ENCODE results near the gene LRRC8D.

The LRRC8D gene

GRCh38 chr1:89897347-89898133 is 76.7 kb downstream of the LRRC8D start:
- DNase-seq = no peak

- no peak for DNase-seq
Measured at GRCh38 chr1:89898150-89898549, 77.3 kb downstream of the LRRC8D start.

- DNase-seq = no peak
Measured at GRCh38 chr1:89898695-89899470, 78.1 kb downstream of the LRRC8D start.

GRCh38 chr1:89900323-89900722 is 79.5 kb downstream of the LRRC8D start:
- no peak for DNase-seq

DNA sequence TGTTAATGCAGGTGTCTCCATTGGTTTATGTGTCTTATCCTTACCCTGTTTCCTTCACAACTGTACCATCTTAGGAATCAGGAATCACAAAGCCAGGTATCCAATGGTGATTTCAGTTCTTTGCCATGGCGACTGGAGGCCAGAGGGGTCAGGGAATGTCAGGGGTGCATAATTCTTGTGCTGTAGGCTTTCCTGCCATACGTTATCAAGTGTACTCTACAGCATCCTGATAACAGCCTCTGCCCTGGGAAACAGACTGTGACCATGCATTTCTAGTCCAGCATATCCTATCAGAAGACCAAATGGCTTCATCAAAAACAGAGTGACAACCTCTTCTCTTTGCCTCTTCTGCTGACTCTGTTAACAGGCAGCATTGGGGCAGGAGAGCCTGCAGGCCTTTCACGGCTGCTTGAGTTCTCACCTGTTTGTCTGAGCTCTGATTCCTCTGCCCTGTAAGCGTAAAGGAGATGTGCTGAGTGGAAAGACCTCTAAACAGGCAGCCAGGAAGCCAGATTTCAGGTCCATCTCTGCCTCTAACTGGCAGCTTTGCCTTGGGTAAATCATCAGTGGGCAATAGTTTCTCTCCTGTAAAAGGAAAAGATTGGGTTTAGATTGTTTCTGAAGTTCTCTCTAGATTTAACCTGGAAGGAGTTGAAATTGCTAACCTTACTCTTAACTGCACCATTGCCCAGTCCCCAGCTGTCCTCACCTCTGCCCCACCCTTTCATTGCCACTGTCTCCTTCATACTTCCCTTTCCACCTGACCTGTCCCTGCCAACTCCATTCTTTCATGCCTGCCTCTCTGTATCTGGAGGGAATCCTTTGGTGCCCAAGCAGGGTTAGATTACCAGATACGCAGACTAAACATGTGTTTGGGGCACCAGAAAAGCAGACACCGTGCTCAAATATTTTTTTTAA is 80.2 kb downstream of the LRRC8D start:
- no peak for DNase-seq

GRCh38 chr1:89901957-89902669 is 81.3 kb downstream of the LRRC8D start:
- DNase-seq = no peak

DNA sequence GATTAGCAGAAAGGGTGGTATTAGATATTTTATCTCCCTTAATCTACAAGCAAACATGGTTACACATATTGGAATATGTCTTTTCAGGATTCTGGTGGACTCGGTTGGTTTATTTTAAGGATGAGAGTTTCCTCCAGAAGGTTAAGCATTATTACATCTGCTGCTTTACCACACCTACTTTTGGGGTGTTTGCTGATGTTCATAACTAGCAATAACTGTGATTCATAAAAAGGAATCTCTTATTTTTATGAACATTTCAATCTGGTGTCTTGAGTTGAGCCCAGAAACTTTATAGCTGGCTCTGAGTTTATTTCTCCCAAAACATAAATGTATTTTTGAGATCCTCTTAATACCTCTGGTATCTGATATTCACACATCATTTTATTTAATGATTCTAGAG is 82.7 kb downstream of the LRRC8D start:
- no peak for DNase-seq

DNA sequence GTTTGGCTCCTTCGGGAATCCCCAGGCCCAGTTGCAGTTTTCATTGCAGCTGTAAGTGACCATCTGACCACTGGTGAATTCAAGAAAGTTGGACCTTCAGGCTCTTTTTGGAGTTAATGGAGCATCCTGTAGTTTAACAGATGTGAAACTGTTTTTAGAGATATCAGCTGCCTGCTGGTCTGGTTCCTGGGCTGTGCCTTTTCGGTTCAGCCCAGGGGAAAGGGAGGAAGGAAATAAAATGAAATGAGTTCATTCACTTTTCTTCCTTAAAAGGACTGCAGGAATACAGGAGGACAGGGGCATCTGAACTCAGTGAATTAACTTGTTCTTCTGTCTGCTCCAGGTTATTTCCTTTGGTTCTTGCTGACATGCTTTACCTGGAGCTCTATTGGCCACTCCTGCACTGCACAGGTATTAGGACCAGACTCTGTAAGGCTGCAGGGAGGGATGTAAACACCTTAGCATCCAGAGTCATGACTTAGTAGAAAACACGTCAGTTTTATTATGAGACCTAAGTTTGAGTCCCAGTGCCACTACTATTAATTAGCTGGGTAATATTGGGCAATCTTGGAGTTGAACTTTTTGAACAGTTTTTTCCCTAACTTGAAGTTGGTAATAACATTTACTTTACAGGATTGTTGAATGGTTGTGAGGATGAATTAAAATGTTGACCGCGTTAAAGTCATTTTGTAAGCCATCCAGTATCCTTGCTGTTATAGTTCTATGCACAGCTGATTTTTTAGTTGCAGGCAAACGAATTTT is 83.6 kb downstream of the LRRC8D start:
- DNase-seq = peak; percentile 61

- no peak for DNase-seq
Measured at GRCh38 chr1:89905395-89906058, 84.7 kb downstream of the LRRC8D start.

DNA sequence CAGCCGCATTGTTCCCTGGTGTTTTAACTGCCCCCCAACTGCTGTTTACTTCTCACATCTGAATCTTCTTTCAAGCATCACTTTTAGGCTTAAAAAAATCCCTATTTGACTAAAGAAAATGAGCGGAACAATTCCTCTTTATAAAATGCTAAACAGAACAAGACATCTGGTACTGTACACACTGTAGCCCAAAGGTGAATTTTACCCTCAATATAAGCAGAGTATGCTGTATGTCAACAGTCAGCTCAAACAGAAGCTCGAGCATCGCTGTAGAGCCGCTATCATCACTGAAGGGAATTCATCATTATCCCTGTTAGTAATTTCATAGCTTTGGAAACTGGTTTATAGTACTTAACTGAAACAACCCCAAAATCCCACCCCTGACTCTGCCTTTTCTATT is 85.3 kb downstream of the LRRC8D start:
- DNase-seq = no peak

DNA sequence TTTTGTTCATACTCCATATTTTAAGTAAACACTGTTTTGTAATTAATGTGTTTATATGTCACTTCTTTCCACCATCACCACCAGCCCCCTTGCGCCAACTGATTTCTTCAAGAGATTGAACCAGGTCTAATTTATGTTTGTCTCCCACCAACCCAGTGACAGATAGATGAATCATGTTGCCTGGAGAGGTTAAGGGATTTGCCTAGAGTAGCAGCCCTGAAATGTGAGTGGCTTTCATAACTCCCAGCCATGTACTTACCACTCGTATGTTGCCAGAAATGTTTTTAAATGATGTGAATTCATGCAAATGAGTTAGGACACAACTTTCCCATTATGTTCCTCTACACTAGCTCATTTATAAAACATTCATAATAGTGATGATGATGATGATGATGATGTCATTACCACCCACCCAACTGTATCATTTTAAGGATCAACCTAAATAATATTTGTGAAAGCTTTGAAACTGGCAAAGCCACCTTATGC is 86.9 kb downstream of the LRRC8D start:
- DNase-seq = no peak

DNA sequence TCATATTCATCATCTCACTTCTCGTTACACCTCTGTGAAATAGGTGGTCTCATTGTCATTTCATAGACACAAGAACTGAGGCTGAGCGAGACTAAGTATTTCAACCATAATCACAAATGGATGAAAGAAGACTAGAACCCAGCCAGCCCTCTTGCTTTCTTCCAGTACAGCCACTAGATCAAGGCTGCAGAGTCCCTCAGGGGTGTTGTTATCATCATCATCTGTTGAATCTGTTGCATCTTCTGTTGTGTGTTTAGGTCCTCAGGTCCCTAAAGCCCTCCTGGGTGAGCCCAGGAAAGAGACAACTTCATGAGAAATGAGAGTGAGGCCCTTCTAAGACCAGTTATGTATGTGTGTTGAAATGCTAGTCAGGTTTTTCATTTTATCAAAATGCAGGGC is 87.4 kb downstream of the LRRC8D start:
- DNase-seq = no peak

- no peak for DNase-seq
Measured at GRCh38 chr1:89908672-89909436, 88.0 kb downstream of the LRRC8D start.

DNA sequence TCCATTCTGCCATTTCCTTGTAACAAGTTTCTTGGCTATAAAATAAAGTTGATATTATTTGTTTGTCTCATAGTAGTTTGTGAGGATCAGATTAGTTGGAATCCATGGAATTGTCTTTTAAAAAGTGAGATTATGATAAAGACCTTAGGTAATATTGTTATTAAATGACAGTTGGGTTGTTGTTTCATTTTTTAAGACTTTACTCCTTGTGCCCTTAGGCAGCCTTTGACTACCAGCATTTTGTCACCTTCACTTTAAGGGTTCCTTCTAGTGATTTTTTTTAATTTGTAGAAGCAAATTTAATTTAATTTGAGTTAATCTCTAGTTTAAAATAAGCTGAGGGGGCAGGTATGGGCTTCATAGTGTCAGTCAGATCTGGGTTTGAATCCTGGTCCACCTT is 89.4 kb downstream of the LRRC8D start:
- no peak for DNase-seq

- peak; percentile 87 for DNase-seq
Measured at GRCh38 chr1:89910780-89911179, 89.9 kb downstream of the LRRC8D start.

DNA sequence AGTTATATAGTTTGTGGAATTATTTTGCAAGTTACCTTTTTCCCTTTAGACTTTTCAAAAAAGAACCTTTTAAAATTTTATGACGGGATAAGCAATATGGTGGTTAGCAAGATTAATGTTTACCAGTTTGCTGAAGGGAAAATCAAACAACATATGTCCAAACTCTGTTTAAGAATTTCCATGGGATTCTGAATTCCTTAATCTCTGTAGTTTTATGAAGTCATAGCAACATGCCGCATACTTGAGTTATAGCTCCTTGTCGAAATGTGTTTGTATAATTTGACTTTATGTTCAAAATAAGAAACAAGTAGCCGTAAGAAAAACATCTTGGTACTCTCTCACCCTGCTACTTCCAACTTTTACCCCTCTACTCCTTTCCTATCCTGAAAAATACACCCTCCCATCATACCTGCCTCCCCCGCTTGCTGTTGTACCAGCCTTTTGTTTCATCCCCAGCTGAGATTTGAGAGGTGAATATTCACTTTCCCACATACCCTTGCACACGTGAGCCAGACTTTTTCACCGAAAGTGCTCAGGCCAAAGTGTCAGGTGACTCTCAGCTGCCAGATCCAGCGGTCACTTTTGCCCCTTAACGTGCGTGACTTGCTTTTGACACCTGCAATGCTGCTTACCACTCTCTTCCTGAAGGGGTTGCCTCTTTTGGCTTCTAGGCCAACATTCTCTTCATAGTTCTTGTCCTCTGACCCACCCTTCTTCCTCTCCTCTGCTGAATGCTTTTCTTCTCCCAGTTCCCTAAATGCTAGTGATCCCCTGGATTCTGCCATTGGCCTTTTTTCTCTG is 90.6 kb downstream of the LRRC8D start:
- peak; percentile 78 for DNase-seq

DNA sequence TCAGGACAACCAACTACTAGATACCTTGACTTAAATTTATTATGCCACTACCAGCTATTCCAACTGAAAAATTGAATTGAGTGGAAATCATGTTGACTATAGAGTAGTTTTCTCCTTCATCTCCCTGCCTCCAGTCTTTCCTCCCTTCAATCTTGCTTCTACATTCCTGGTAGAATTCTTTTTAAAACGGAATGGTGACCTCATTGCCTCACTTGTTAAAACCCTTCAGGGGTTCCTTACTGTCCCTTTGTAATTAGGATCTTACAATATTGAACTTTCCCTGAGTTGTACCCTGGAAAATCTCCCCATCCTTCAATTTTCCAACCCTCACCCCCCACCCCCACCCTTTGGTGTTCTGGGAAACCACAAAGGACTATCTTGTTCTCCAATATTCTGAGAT is 91.2 kb downstream of the LRRC8D start:
- peak; percentile 68 for DNase-seq

DNA sequence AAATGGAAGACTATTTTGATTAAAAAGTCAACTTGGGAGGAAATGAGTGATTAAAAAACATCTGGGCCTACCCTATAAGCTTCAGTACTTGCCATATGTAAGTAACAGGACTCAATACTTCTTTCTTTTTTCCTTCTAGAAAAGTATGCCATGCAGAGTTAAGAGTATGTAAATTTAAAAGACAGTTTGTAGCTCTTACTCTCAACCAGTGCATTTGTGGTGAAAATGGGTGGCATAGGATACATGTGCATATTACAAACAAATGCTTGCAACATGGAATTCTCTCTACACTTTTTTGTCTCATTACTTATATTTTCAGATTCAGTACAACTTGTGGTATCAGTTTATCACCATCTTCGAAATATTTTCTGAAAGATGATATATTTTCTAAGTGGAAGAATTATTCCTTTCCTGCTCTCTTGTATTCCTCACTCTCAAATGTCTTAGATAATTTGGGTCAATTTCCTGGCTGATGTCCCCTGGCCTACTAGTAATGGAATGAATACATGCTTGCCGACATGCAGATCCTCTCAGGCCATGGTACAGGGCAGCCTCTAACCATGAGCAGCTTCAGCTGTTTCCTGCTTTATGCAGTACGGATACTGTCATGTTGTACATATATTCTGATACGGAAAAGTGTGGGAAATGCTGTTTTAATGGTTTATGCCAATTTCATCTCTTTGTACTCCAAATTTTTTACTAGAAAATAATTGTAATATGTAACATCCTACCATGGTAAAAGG is 92.7 kb downstream of the LRRC8D start:
- DNase-seq = no peak

DNA sequence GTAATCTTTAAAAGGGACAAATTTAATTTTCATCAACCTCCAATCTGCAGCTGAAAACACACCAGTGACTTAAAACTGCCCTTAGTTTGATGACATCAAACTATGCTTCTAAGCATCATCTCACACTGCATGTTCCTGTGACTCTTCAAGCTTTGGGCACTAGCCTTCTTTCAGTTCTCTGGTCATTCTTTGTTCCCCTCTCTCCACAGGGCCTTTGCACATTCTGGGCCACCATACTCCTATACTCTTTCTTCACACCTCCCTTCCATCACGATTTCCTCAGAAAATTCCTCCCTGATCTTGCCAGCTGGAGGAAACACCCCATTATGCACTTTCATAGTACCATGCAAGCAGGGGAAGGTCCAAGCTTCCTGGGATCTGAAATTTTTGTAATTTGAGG is 96.5 kb downstream of the LRRC8D start:
- DNase-seq = no peak

Measured in islet precursor cell (in vitro differentiated cells).